NCI-H446 (cell line): ENCODE results near the gene RAB29.
A peak's percentile ranks its signal among the peaks of the same experiment; 100 is the strongest.

Experiments used
- DNase-seq, 2 experiments: peaks; one replicate each; lab custom pipeline; 2025; lab: John Stamatoyannopoulos, UW

The RAB29 gene

GRCh38 chr1:205763980-205764379 is 11.3 kb downstream of the RAB29 start:
- DNase-seq = no peak

GRCh38 chr1:205760606-205761005 is 14.7 kb downstream of the RAB29 start:
- no peak for DNase-seq

- no peak for DNase-seq
Measured at GRCh38 chr1:205756552-205756951, 18.7 kb downstream of the RAB29 start.

- DNase-seq = no peak
Measured at GRCh38 chr1:205754857-205755256, 20.4 kb downstream of the RAB29 start.

- DNase-seq = peak in 1 of 2 experiments; percentile 21
Measured at GRCh38 chr1:205751036-205751651, 24.1 kb downstream of the RAB29 start.

GRCh38 chr1:205750138-205751035 is 24.9 kb downstream of the RAB29 start, which contains the start of gene NUCKS1:
NUCKS1 (minus strand) TSS chr1:205750182; CDS start chr1:205749973, 209 bp downstream.
- DNase-seq = peak; percentile 98 to 100

- DNase-seq = peak; percentile 98 to 99
Measured at GRCh38 chr1:205749234-205750137, 25.8 kb downstream of the RAB29 start.

GRCh38 chr1:205748403-205749233 is 26.7 kb downstream of the RAB29 start:
- DNase-seq = peak; percentile 77 to 78

GRCh38 chr1:205746757-205747412 is 28.4 kb downstream of the RAB29 start:
- no peak for DNase-seq

- no peak for DNase-seq
Measured at GRCh38 chr1:205744403-205744802, 30.9 kb downstream of the RAB29 start.

- no peak for DNase-seq
Measured at GRCh38 chr1:205743977-205744376, 31.3 kb downstream of the RAB29 start.

- no peak for DNase-seq
Measured at GRCh38 chr1:205741681-205742080, 33.6 kb downstream of the RAB29 start.

GRCh38 chr1:205739348-205740160 is 35.7 kb downstream of the RAB29 start:
- no peak for DNase-seq

- no peak for DNase-seq
Measured at GRCh38 chr1:205735218-205735617, 40.1 kb downstream of the RAB29 start.

- DNase-seq = no peak
Measured at GRCh38 chr1:205733438-205734175, 41.7 kb downstream of the RAB29 start.

GRCh38 chr1:205729945-205730610 is 45.2 kb downstream of the RAB29 start:
- DNase-seq = no peak

- no peak for DNase-seq
Measured at GRCh38 chr1:205726619-205727125, 48.6 kb downstream of the RAB29 start.

- DNase-seq = no peak
Measured at GRCh38 chr1:205725514-205725913, 49.8 kb downstream of the RAB29 start.
